ENCODE data around the gene FAM171A2. TPM values are rescaled to one million over a fixed set of nuclear protein-coding genes. Genes with fewer than 3 reads are reported as not detected.
A peak's percentile ranks its signal among the peaks of the same experiment; 100 is the strongest.

FAM171A2 gene
- total RNA-seq, 1 experiment from 2014 or later: 27.5 TPM

DNA sequence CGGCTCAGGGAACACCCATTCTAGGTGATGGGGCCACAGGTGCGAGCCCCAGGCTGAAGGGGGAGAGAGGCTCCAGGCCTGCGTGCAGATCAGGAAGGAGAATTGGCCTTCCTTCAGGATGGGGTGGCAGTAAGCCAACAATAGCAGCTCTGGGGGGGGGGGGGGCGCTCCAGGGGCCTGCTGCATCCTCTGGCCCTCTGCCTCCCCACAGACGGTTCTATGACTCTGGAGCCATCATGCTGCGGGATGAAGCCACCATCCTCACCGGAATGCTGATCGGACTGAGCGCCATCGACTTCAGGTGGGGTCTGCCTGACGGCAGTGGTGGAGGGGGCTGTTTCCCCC lies 49.2 kb downstream of the FAM171A2 start:
- TF ChIP-seq, protein P1, sequence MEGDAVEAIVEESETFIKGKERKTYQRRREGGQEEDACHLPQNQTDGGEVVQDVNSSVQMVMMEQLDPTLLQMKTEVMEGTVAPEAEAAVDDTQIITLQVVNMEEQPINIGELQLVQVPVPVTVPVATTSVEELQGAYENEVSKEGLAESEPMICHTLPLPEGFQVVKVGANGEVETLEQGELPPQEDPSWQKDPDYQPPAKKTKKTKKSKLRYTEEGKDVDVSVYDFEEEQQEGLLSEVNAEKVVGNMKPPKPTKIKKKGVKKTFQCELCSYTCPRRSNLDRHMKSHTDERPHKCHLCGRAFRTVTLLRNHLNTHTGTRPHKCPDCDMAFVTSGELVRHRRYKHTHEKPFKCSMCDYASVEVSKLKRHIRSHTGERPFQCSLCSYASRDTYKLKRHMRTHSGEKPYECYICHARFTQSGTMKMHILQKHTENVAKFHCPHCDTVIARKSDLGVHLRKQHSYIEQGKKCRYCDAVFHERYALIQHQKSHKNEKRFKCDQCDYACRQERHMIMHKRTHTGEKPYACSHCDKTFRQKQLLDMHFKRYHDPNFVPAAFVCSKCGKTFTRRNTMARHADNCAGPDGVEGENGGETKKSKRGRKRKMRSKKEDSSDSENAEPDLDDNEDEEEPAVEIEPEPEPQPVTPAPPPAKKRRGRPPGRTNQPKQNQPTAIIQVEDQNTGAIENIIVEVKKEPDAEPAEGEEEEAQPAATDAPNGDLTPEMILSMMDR (conservative IDR thresholded peaks at IDR 0.05): no peak
- peaks cover 43% of the 10 kb centered on the region for H3K27me3 Mint-ChIP-seq (ENCODE audit: low read depth)

More for the DNA sequence above, 49.2 kb downstream of the FAM171A2 start:
- Histone ChIP-seq H4K8ac (replicated peaks; ENCODE audit: insufficient read length, low read depth, low read length) (no peak overlapping the region), H2AK5ac (ENCODE audit: insufficient read length, low read length) (no peak overlapping the region), H2BK15ac (ENCODE audit: low read depth, low read length) (no peak overlapping the region), H3K14ac (ENCODE audit: insufficient read depth, low read length) (no peak overlapping the region), H3K27me3 (ENCODE audit: insufficient read depth, low read length) (peaks cover 8% of the 10 kb centered on the region; the same call in 1 of the 2 replicates), H3K4me1 (ENCODE audit: insufficient read depth, low read length) (no peaks in the 10 kb centered on the region; the same call in 1 of the 2 replicates), H3T11ph (ENCODE audit: low read length) (no peak overlapping the region), H3K56ac (ENCODE audit: insufficient read length, low read depth, low read length) (no peak overlapping the region), H3K9ac (ENCODE audit: extremely low read depth, insufficient read length, low read length) (no peak overlapping the region), H2BK20ac (ENCODE audit: low read depth, low read length, poor library complexity, severe bottlenecking) (no peak overlapping the region), H3K4me2 (ENCODE audit: insufficient read depth, insufficient read length, low read length) (peak overlapping the region; percentile 73), H3K79me1 (ENCODE audit: insufficient read depth, low read depth, low read length, poor library complexity, severe bottlenecking) (no peaks in the 10 kb centered on the region), H4K91ac (ENCODE audit: insufficient read length, low read depth, low read length) (no peak overlapping the region), H2BK5ac (ENCODE audit: insufficient read length, low read length) (no peak overlapping the region), H2BK120ac (ENCODE audit: low read depth, low read length, poor library complexity, severe bottlenecking) (no peak overlapping the region), H3K4ac (ENCODE audit: low read depth, low read length) (no peak overlapping the region), H3K23me2 (ENCODE audit: insufficient read length, low read depth, low read length, poor library complexity, severe bottlenecking) (peaks cover 19% of the 10 kb centered on the region), H3K23ac (ENCODE audit: insufficient read length, low read depth, low read length) (no peak overlapping the region), H4K5ac (ENCODE audit: insufficient read length, low read depth, low read length) (no peak overlapping the region), H3K18ac (ENCODE audit: insufficient read length, low read depth, low read length) (no peak overlapping the region), H2AFZ (ENCODE audit: low read length) (no peak overlapping the region), H2BK12ac (ENCODE audit: insufficient read length, low read depth, low read length) (no peak overlapping the region), H4K20me1 (ENCODE audit: control insufficient read depth, insufficient read depth, insufficient read length) (peaks cover 2% of the 10 kb centered on the region), H3K9me3 (ENCODE audit: control insufficient read depth, low read depth, low read length) (no peaks in the 10 kb centered on the region), H3K27ac (ENCODE audit: insufficient read length, low read depth, low read length) (no peak overlapping the region), H3K79me2 (ENCODE audit: insufficient read depth, low read length) (no peaks in the 10 kb centered on the region)
- peaks cover 32 to 43% of the 10 kb centered on the region in 2 experiments for H3K4me1 Mint-ChIP-seq
- H3K27ac Mint-ChIP-seq: no peak overlapping the region; a peak in 1 of 7 replicates
- H3K4me3 Mint-ChIP-seq: peak overlapping the region; percentile 64 to 85
- no peaks in the 10 kb centered on the region for H3K9me3 Mint-ChIP-seq
- no CpG with 5 or more reads among the region's 11 CpGs for WGBS (ENCODE audit: extremely low coverage, insufficient read length, low lambda C conversion rate)
- DNase-seq: peak; percentile 29
- H3K36me3 Mint-ChIP-seq (ENCODE audit: insufficient read depth in 1 of 3, low read depth in 3 of 3): peaks cover 3 to 11% (median 4%) of the 10 kb centered on the region in 3 experiments; a peak in 6 of 7 replicates

Data from H9 (cell line).